GM12878 (cell line): ENCODE data around the gene TAF1L.
"Not testable (repeated sequence)": the region's sequence is repeated elsewhere in the genome, so short reads cannot be mapped to it uniquely, and the experiment has no call there.

Experiments
- CHD1 ChIP-seq: IDR thresholded peaks from 2 replicates; pipeline ENCODE4 v1.6.1; 2012; ENCODE audit warnings: low read depth, low read length, improper control_type of control experiment
- CTCF ChIP-seq, 3 experiments: IDR thresholded peaks in 2 of 3; conservative IDR thresholded peaks in 1 of 3; 2 replicates each; pipeline ENCODE4 v1.5.1; 2011; ENCODE audit warnings: low read depth in 3 of 3, low read length in 3 of 3, mild to moderate bottlenecking in 3 of 3, control low read depth in 2 of 3, moderate library complexity in 2 of 3, inconsistent platforms in 1 of 3, mixed read lengths in 1 of 3; ENCODE audit not compliant: control insufficient read depth in 2 of 3, insufficient read depth in 1 of 3; ENCODE audit errors: extremely low read depth in 1 of 3
- ETV6 ChIP-seq, 2 experiments: fragments of 450-650 bp in 1 of 2; IDR thresholded peaks in 1 of 2; conservative IDR thresholded peaks in 1 of 2; 2 replicates each; pipeline ENCODE4 v1.6.1; 2014; ENCODE audit warnings: antibody characterized with exemption in 1 of 2, borderline replicate concordance in 1 of 2, low read depth in 1 of 2, mild to moderate bottlenecking in 1 of 2, moderate library complexity in 1 of 2
- HDAC6 ChIP-seq: fragments of 200-600 bp; sonication (generic); IDR thresholded peaks from one replicate; pipeline ENCODE4 v1.8.0; 2017; ENCODE audit warnings: antibody characterized with exemption; ENCODE audit not compliant: unreplicated experiment
- MYC ChIP-seq: IDR thresholded peaks from 2 replicates; pipeline ENCODE4 v1.6.1; 2011; ENCODE audit warnings: mild to moderate bottlenecking, low read length, moderate library complexity, inconsistent platforms; ENCODE audit not compliant: insufficient read depth, insufficient replicate concordance, insufficient read length, severe bottlenecking
- NFYB ChIP-seq: IDR thresholded peaks from 2 replicates; pipeline ENCODE4 v1.6.1; 2011; ENCODE audit warnings: low read depth, mild to moderate bottlenecking, low read length, improper control_type of control experiment, moderate library complexity; ENCODE audit not compliant: insufficient read depth
- SMARCA5 ChIP-seq: fragments of 450-650 bp; IDR thresholded peaks from 2 replicates; pipeline ENCODE4 v1.6.1; 2017; ENCODE audit warnings: mild to moderate bottlenecking
- ZBED1 ChIP-seq: IDR thresholded peaks from 2 replicates; pipeline ENCODE4 v1.6.1; 2016; ENCODE audit warnings: borderline replicate concordance
- TF ChIP-seq, protein P1 (sequence below): fragments of 450-650 bp; IDR thresholded peaks from 2 replicates; pipeline ENCODE4 v1.6.1; 2017; ENCODE audit warnings: mild to moderate bottlenecking

GRCh38 chr9:32633151-32633550 lies 2.3 kb downstream of the TAF1L start:
- TF ChIP-seq NFYB; ETV6 (conservative IDR thresholded peaks at IDR 0.05 in 1 of 2, IDR thresholded peaks at IDR 0.05 in 1 of 2; ENCODE audit: borderline replicate concordance in 1 of 2, low read depth in 1 of 2); MYC; CHD1; CTCF (IDR thresholded peaks at IDR 0.05 in 2 of 3, conservative IDR thresholded peaks at IDR 0.05 in 1 of 3; ENCODE audit: control insufficient read depth in 2 of 3, extremely low read depth in 1 of 3, insufficient read depth in 1 of 3, low read depth in 3 of 3, low read length in 3 of 3); HDAC6; ZBED1; SMARCA5: not testable (repeated sequence)
- TF ChIP-seq, protein P1, sequence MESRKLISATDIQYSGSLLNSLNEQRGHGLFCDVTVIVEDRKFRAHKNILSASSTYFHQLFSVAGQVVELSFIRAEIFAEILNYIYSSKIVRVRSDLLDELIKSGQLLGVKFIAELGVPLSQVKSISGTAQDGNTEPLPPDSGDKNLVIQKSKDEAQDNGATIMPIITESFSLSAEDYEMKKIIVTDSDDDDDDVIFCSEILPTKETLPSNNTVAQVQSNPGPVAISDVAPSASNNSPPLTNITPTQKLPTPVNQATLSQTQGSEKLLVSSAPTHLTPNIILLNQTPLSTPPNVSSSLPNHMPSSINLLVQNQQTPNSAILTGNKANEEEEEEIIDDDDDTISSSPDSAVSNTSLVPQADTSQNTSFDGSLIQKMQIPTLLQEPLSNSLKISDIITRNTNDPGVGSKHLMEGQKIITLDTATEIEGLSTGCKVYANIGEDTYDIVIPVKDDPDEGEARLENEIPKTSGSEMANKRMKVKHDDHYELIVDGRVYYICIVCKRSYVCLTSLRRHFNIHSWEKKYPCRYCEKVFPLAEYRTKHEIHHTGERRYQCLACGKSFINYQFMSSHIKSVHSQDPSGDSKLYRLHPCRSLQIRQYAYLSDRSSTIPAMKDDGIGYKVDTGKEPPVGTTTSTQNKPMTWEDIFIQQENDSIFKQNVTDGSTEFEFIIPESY, result not testable (repeated sequence)
